Measurements from ENCODE around the gene WWP2. TPM values are rescaled to one million over a fixed set of nuclear protein-coding genes. Genes with fewer than 3 reads are reported as not detected.
"Not testable (repeated sequence)": the region's sequence is repeated elsewhere in the genome, so short reads cannot be mapped to it uniquely, and the experiment has no call there.

Gene WWP2
- total and polyA plus RNA-seq, 11 donors: 8.4 to 33.2 (median 23.5) TPM

DNA sequence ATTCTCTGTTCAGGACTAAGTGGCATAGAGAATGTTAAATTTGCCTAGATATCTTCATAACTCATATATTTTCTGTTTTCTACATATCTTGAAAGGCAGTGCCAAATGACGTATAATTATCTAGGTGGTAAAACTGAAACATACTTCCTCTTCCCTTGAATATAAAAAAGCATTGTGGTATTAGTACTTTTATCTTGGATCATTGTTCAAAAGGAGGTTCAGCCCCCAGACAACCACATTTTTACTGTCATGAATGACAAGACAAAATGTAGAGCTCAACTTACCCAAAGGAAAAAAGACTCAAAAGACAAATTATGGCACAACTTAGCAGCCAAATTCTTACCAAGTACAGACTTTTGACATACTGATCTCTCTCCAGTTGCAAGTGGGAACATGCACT lies 223.1 kb downstream of the WWP2 start:
- intact Hi-C loops (cut with DNase I): not testable (repeated sequence)
- 85 to 94% (median 88%) methylated on average over 1 of the region's 1 CpG for WGBS, 4 donors

More for the DNA sequence above, 223.1 kb downstream of the WWP2 start:
- not testable (repeated sequence) for H3K4me3 ChIP-seq, H3K9me3 ChIP-seq, H3K4me1 ChIP-seq, ATAC-seq, H3K27me3 ChIP-seq, DNase-seq, H3K27ac ChIP-seq
- H3K36me3 ChIP-seq: peaks cover 0 to 26% (median 11%) of the 10 kb centered on the region in 9 donors

MicroRNA genes within 50 kb of the gene (microRNA counts, 767-probe panel; counts per million panel counts)
- microRNA hsa-miR-140-3p: 1,966 to 2,300 counts per million in 2 donors
- 3,183 to 3,561 counts per million in 2 donors for microRNA hsa-miR-140-5p

Small RNA genes within 50 kb of the gene (microRNA-seq; reads per million reads assigned to microRNA genes)
- gene MIR140: 3,043 to 6,060 (median 4,036) reads per million in 4 donors

Other genes with a start within 250 kb of the WWP2 start
- 10 to 100 TPM; 13.6 to 30.5 (median 23.9) TPM for gene NFAT5, start 196.4 kb upstream of the WWP2 start, total RNA-seq
- 1 to 10 TPM; 4.9 to 5.8 TPM for gene NFAT5, start 196.4 kb upstream of the WWP2 start, polyA plus RNA-seq
- gene NQO1, start 35.8 kb upstream of the WWP2 start, total RNA-seq: 10 to 100 TPM in 8 of 9 donors, 1 to 10 TPM in 1; 7.6 to 76.8 (median 12.8) TPM
- 10 to 100 TPM; 11.3 to 14.3 TPM for gene NQO1, start 35.8 kb upstream of the WWP2 start, polyA plus RNA-seq
- 10 to 100 TPM; 10.9 to 26.0 (median 16.8) TPM for gene NOB1, start 7.4 kb upstream of the WWP2 start, total RNA-seq
- 10 to 100 TPM in 1 of 2 donors, 1 to 10 TPM in 1; 7.8 to 26.2 TPM for gene NOB1, start 7.4 kb upstream of the WWP2 start, polyA plus RNA-seq
- gene CLEC18A, start 189.0 kb downstream of the WWP2 start, total RNA-seq: 1 to 10 TPM in 1 of 9 donors, under 1 TPM in 3, not detected in 5; 0.09 to 1.1 (median 0.17) TPM
- gene CLEC18A, start 189.0 kb downstream of the WWP2 start, polyA plus RNA-seq: under 1 TPM; 0.08 to 0.10 TPM